GM23248 (cell line): ENCODE data around the gene RAB24. TPM values are rescaled to one million over a fixed set of nuclear protein-coding genes. Genes with fewer than 3 reads are reported as not detected.
A peak's percentile ranks its signal among the peaks of the same experiment; 100 is the strongest.

Experiments
- DNase-seq: peaks from one replicate; pipeline ENCODE4 v3.0.0-alpha.2; 2015
- H2AFZ ChIP-seq: fragments of 200-600 bp; sonication (generic); 2 replicates; pipeline ENCODE4 v1.6.1; 2016; ENCODE audit warnings: antibody characterized with exemption
- H3F3A ChIP-seq: fragments of 200-600 bp; sonication (generic); 2 replicates; pipeline ENCODE4 v1.6.1; 2016; ENCODE audit warnings: mild to moderate bottlenecking, antibody characterized with exemption, mixed run types; ENCODE audit not compliant: insufficient read depth
- H3K27ac ChIP-seq: fragments of 200-600 bp; sonication (generic); 2 replicates; pipeline ENCODE4 v1.5.1; 2016; ENCODE audit warnings: mild to moderate bottlenecking
- H3K27me3 ChIP-seq: fragments of 200-600 bp; sonication (generic); replicated peaks from 2 replicates; pipeline ENCODE4 v1.6.1; 2016; ENCODE audit warnings: mild to moderate bottlenecking; ENCODE audit not compliant: insufficient read depth
- H3K36me3 ChIP-seq: fragments of 200-600 bp; sonication (generic); 2 replicates; pipeline ENCODE4 v1.6.1; 2016; ENCODE audit warnings: low read depth, mild to moderate bottlenecking
- H3K4me1 ChIP-seq: fragments of 200-600 bp; sonication (generic); 2 replicates; pipeline ENCODE4 v1.6.1; 2016; ENCODE audit warnings: mild to moderate bottlenecking; ENCODE audit not compliant: insufficient read depth
- H3K4me2 ChIP-seq: fragments of 200-600 bp; sonication (generic); one replicate; pipeline ENCODE4 v1.6.1; 2016; ENCODE audit warnings: mild to moderate bottlenecking; ENCODE audit not compliant: unreplicated experiment
- H3K4me3 ChIP-seq: fragments of 200-600 bp; sonication (generic); 2 replicates; pipeline ENCODE4 v1.5.1; 2016; ENCODE audit warnings: mild to moderate bottlenecking
- H3K79me2 ChIP-seq: fragments of 200-600 bp; sonication (generic); 2 replicates; pipeline ENCODE4 v1.6.1; 2016; ENCODE audit warnings: mild to moderate bottlenecking; ENCODE audit not compliant: insufficient read depth
- H3K9ac ChIP-seq: fragments of 200-600 bp; sonication (generic); 2 replicates; pipeline ENCODE4 v1.6.1; 2016; ENCODE audit warnings: mild to moderate bottlenecking
- H3K9me2 ChIP-seq: fragments of 200-600 bp; sonication (generic); 2 replicates; pipeline ENCODE4 v1.6.1; 2016; ENCODE audit warnings: mixed run types, mild to moderate bottlenecking, moderate library complexity; ENCODE audit not compliant: insufficient read depth
- H3K9me3 ChIP-seq: fragments of 200-600 bp; sonication (generic); one replicate; pipeline ENCODE4 v1.6.1; 2017; ENCODE audit warnings: low read depth
- H4K20me1 ChIP-seq: fragments of 200-600 bp; sonication (generic); 2 replicates; pipeline ENCODE4 v1.6.0; 2016; ENCODE audit not compliant: insufficient read depth
- EZH2 ChIP-seq: fragments of 200-600 bp; sonication (generic); IDR thresholded peaks from 2 replicates; pipeline ENCODE4 v1.6.1; 2018; ENCODE audit warnings: antibody characterized with exemption, mild to moderate bottlenecking; ENCODE audit not compliant: insufficient read depth, poor library complexity, severe bottlenecking
- EZH2phosphoT487 ChIP-seq: fragments of 200-600 bp; sonication (generic); IDR thresholded peaks from 2 replicates; pipeline ENCODE4 v1.6.1; 2018; ENCODE audit warnings: antibody characterized with exemption, moderate library complexity, mild to moderate bottlenecking, low read depth; ENCODE audit not compliant: insufficient read depth
- WGBS, 2 experiments: methylation state at CpG; one replicate each; pipeline ENCODE4 v1.1.6; 2015 to 2017; ENCODE audit warnings: low lambda C conversion rate in 2 of 2, low coverage in 1 of 2; ENCODE audit errors: missing lambda C conversion rate in 2 of 2; 5-methylcytosine and 5-hydroxymethylcytosine counted together
- in situ Hi-C: fragments of 300-500 bp; cut with MboI; formaldehyde crosslinking; loops from 2 replicates; pipeline ENCODE4 v1.15.0; 2020
- polyA plus RNA-seq: library from polyadenylated mRNA; unstranded; fragments of >200 nt; fragmentation: Nextera tagmentation; extraction: Ambion mirVana; gene quantifications from 2 replicates; pipeline ENCODE4 v1.2.1, GENCODE V29; 2016
- total RNA-seq: library from RNA; depleted of rRNA; stranded (reverse); fragments of >200 nt; shearing (Covaris generic); gene quantifications from 2 replicates; pipeline ENCODE4 v1.2.3, GENCODE V29; 2014

Gene RAB24
- total and polyA plus RNA-seq, 2 experiments from 2014 or later: 28.9 to 31.5 TPM

- no peaks in the 10 kb centered on the region for H3K9me3 ChIP-seq
- peaks cover 20% of the 10 kb centered on the region for H3F3A ChIP-seq
- H3K4me1 ChIP-seq: peaks cover 21% of the 10 kb centered on the region
- H3K9me2 ChIP-seq: no peaks in the 10 kb centered on the region
- peak overlapping the region; percentile 87 for H2AFZ ChIP-seq
- TF ChIP-seq EZH2: no peak
- no peaks in the 10 kb centered on the region for H4K20me1 ChIP-seq
- peak overlapping the region; percentile 84 for H3K27ac ChIP-seq
- peak overlapping the region; percentile 97 for H3K9ac ChIP-seq
- peaks cover 66% of the 10 kb centered on the region for H3K79me2 ChIP-seq
- H3K36me3 ChIP-seq: no peaks in the 10 kb centered on the region; the same call in 1 of the 2 replicates
- H3K4me2 ChIP-seq: peak overlapping the region; percentile 81
- WGBS, 2 experiments: 0 to 1% methylated on average over 24 to 25 of the region's 25 CpGs
- no peaks in the 10 kb centered on the region for H3K27me3 ChIP-seq
- peak; percentile 50 for DNase-seq
- in situ Hi-C loops: no loop called here
- H3K4me3 ChIP-seq: peak overlapping the region; percentile 92
These were observed 439 bp upstream of the RAB24 start for GRCh38 chr5:177303925-177304391.

- H3K27ac ChIP-seq: peak overlapping the region; percentile 84
- peak overlapping the region; percentile 97 for H3K9ac ChIP-seq
- no peaks in the 10 kb centered on the region; the same call in 1 of the 2 replicates for H3K36me3 ChIP-seq
- H3F3A ChIP-seq: peaks cover 29% of the 10 kb centered on the region
- H4K20me1 ChIP-seq: no peaks in the 10 kb centered on the region
- in situ Hi-C loops: no loop called here
- H3K4me2 ChIP-seq: peak overlapping the region; percentile 81
- H3K79me2 ChIP-seq: peaks cover 60% of the 10 kb centered on the region
- H3K9me3 ChIP-seq: no peaks in the 10 kb centered on the region
- peak overlapping the region; percentile 87 for H2AFZ ChIP-seq
- H3K4me3 ChIP-seq: peak overlapping the region; percentile 92
- DNase-seq: peak; percentile 53
- no peaks in the 10 kb centered on the region for H3K9me2 ChIP-seq
- TF ChIP-seq EZH2phosphoT487: no peak
- no peak for TF ChIP-seq EZH2
- peaks cover 21% of the 10 kb centered on the region for H3K4me1 ChIP-seq
- WGBS, 2 experiments: 32% methylated on average over 24 of the region's 24 CpGs
- H3K27me3 ChIP-seq: no peaks in the 10 kb centered on the region
These were observed 987 bp downstream of the RAB24 start for GRCh38 chr5:177302354-177303110.

GRCh38 chr5:177301503-177302165 is 1.9 kb downstream of the RAB24 start:
- Histone ChIP-seq H2AFZ (no peak overlapping the region), H4K20me1 (no peaks in the 10 kb centered on the region), H3K9me2 (no peaks in the 10 kb centered on the region), H3K27ac (no peak overlapping the region), H3F3A (peaks cover 38% of the 10 kb centered on the region), H3K27me3 (no peaks in the 10 kb centered on the region), H3K79me2 (peaks cover 53% of the 10 kb centered on the region), H3K4me3 (no peak overlapping the region), H3K9me3 (no peaks in the 10 kb centered on the region), H3K36me3 (no peaks in the 10 kb centered on the region; the same call in 1 of the 2 replicates), H3K4me1 (peaks cover 21% of the 10 kb centered on the region), H3K4me2 (no peak overlapping the region), H3K9ac (0 out of 2 replicates have a peak overlapping the region, but pooled peaks have one; percentile 97)
- 61 to 72% methylated on average over 7 of the region's 7 CpGs for WGBS, 2 experiments
- in situ Hi-C loops: no loop called here
- DNase-seq: peak; percentile 17
- TF ChIP-seq EZH2: no peak
- TF ChIP-seq EZH2phosphoT487: no peak

GRCh38 chr5:177300951-177301350 is 2.6 kb downstream of the RAB24 start:
- Histone ChIP-seq H3K36me3 (no peaks in the 10 kb centered on the region; the same call in 1 of the 2 replicates), H3K79me2 (peaks cover 46% of the 10 kb centered on the region), H3K9ac (0 out of 2 replicates have a peak overlapping the region, but pooled peaks have one; percentile 38)

More at GRCh38 chr5:177300951-177301350, 2.6 kb downstream of the RAB24 start:
- no peaks in the 10 kb centered on the region for H3K9me3 ChIP-seq
- no peak overlapping the region for H3K4me2 ChIP-seq
- H3K27me3 ChIP-seq: no peaks in the 10 kb centered on the region
- WGBS, 2 experiments: 81 to 82% methylated on average over 2 of the region's 2 CpGs
- TF ChIP-seq EZH2phosphoT487: no peak
- no peak for TF ChIP-seq EZH2
- no peak overlapping the region for H3K4me3 ChIP-seq
- no peaks in the 10 kb centered on the region for H3K9me2 ChIP-seq
- no peak for DNase-seq
- peak overlapping the region; percentile 36 for H3K27ac ChIP-seq
- peaks cover 38% of the 10 kb centered on the region for H3F3A ChIP-seq
- in situ Hi-C loops: no loop called here
- H3K4me1 ChIP-seq: peaks cover 21% of the 10 kb centered on the region
- no peaks in the 10 kb centered on the region for H4K20me1 ChIP-seq
- H2AFZ ChIP-seq: no peak overlapping the region
